ENCODE measurements around the gene NRCAM. TPM values are rescaled to one million over a fixed set of nuclear protein-coding genes. Genes with fewer than 3 reads are reported as not detected.

NRCAM gene
- total and polyA plus RNA-seq, 3 experiments from 2014 or later, result 0.27 to 1.1 (median 0.74) TPM

GRCh38 chr7:108108131-108108530 lies 348.1 kb downstream of the NRCAM start:
- Histone ChIP-seq H3K27me3 (ENCODE audit: insufficient read depth, low read length, poor library complexity, severe bottlenecking) (no peaks in the 10 kb centered on the region), H3K27ac (ENCODE audit: low read depth, low read length) (no peak overlapping the region), H3K4me1 (ENCODE audit: insufficient read depth, low read length) (peaks cover 5% of the 10 kb centered on the region), H3K36me3 (ENCODE audit: insufficient read depth, low read length) (no peaks in the 10 kb centered on the region), H3K4me3 (ENCODE audit: low read length) (no peak overlapping the region), H3K9me3 (ENCODE audit: low read length) (no peaks in the 10 kb centered on the region)
- Mint-ChIP-seq H3K9me3 (no peaks in the 10 kb centered on the region), H3K36me3 (no peaks in the 10 kb centered on the region), H3K27me3 (peaks cover 3 to 9% of the 10 kb centered on the region in 2 donors), H3K4me1 (no peaks in the 10 kb centered on the region), H3K4me3 (no peak overlapping the region), H3K27ac (no peak overlapping the region)
- ChIA-PET CTCF (no interaction called here), POLR2A (no interaction called here)
- DNase-seq, result no peak

GRCh38 chr7:108104324-108104723 lies 351.9 kb downstream of the NRCAM start:
- Histone ChIP-seq H3K27ac (ENCODE audit: low read depth, low read length) (peak overlapping the region; percentile 57), H3K4me1 (ENCODE audit: insufficient read depth, low read length) (peaks cover 5% of the 10 kb centered on the region), H3K9me3 (ENCODE audit: low read length) (no peaks in the 10 kb centered on the region), H3K4me3 (ENCODE audit: low read length) (no peak overlapping the region), H3K27me3 (ENCODE audit: insufficient read depth, low read length, poor library complexity, severe bottlenecking) (no peaks in the 10 kb centered on the region), H3K36me3 (ENCODE audit: insufficient read depth, low read length) (no peaks in the 10 kb centered on the region)
- no peak for DNase-seq
- Mint-ChIP-seq H3K4me3 (no peak overlapping the region), H3K4me1 (no peaks in the 10 kb centered on the region), H3K9me3 (no peaks in the 10 kb centered on the region), H3K36me3 (no peaks in the 10 kb centered on the region), H3K27me3 (peaks cover 3 to 6% of the 10 kb centered on the region in 2 donors), H3K27ac (no peak overlapping the region)
- CTCF ChIA-PET, result no interaction called here
- POLR2A ChIA-PET, result no interaction called here

- Mint-ChIP-seq H3K36me3 (no peaks in the 10 kb centered on the region), H3K4me3 (no peak overlapping the region), H3K27ac (no peak overlapping the region), H3K9me3 (no peaks in the 10 kb centered on the region), H3K4me1 (no peaks in the 10 kb centered on the region), H3K27me3 (peaks cover 3 to 8% of the 10 kb centered on the region in 2 donors)
- Histone ChIP-seq H3K4me1 (ENCODE audit: insufficient read depth, low read length) (peaks cover 5% of the 10 kb centered on the region), H3K27me3 (ENCODE audit: insufficient read depth, low read length, poor library complexity, severe bottlenecking) (no peaks in the 10 kb centered on the region), H3K27ac (ENCODE audit: low read depth, low read length) (peak overlapping the region; percentile 58), H3K4me3 (ENCODE audit: low read length) (no peak overlapping the region), H3K9me3 (ENCODE audit: low read length) (no peaks in the 10 kb centered on the region), H3K36me3 (ENCODE audit: insufficient read depth, low read length) (no peaks in the 10 kb centered on the region)
- POLR2A ChIA-PET, result no interaction called here
- no peak for DNase-seq
- CTCF ChIA-PET, result no interaction called here
Observed at GRCh38 chr7:108103558-108104298, 352.5 kb downstream of the NRCAM start.

- no peaks in the 10 kb centered on the region for H3K36me3 Mint-ChIP-seq
- H3K9me3 Mint-ChIP-seq, result no peaks in the 10 kb centered on the region
- CTCF ChIA-PET, result no interaction called here
- no peaks in the 10 kb centered on the region for H3K9me3 ChIP-seq (ENCODE audit: low read length)
- peak overlapping the region; percentile 58 for H3K27ac ChIP-seq (ENCODE audit: low read depth, low read length)
- H3K27ac Mint-ChIP-seq, result no peak overlapping the region
- H3K36me3 ChIP-seq (ENCODE audit: insufficient read depth, low read length), result no peaks in the 10 kb centered on the region
- POLR2A ChIA-PET, result no interaction called here
- H3K4me3 Mint-ChIP-seq, result no peak overlapping the region
- peaks cover 3 to 11% of the 10 kb centered on the region in 2 donors for H3K27me3 Mint-ChIP-seq
- DNase-seq, result no peak
- no peak overlapping the region for H3K4me3 ChIP-seq (ENCODE audit: low read length)
- H3K27me3 ChIP-seq (ENCODE audit: insufficient read depth, low read length, poor library complexity, severe bottlenecking), result no peaks in the 10 kb centered on the region
- no peaks in the 10 kb centered on the region for H3K4me1 Mint-ChIP-seq
- peaks cover 5% of the 10 kb centered on the region for H3K4me1 ChIP-seq (ENCODE audit: insufficient read depth, low read length)
Observed at GRCh38 chr7:108102671-108103312, 353.4 kb downstream of the NRCAM start.

GRCh38 chr7:108101759-108102158 lies 354.5 kb downstream of the NRCAM start:
- no peak overlapping the region for H3K27ac ChIP-seq (ENCODE audit: low read depth, low read length)
- H3K27me3 ChIP-seq (ENCODE audit: insufficient read depth, low read length, poor library complexity, severe bottlenecking), result no peaks in the 10 kb centered on the region
- CTCF ChIA-PET, result no interaction called here
- H3K4me1 ChIP-seq (ENCODE audit: insufficient read depth, low read length), result peaks cover 5% of the 10 kb centered on the region
- no peak overlapping the region for H3K4me3 ChIP-seq (ENCODE audit: low read length)
- POLR2A ChIA-PET, result no interaction called here
- no peaks in the 10 kb centered on the region for H3K9me3 ChIP-seq (ENCODE audit: low read length)
- H3K36me3 ChIP-seq (ENCODE audit: insufficient read depth, low read length), result no peaks in the 10 kb centered on the region
- no peaks in the 10 kb centered on the region for H3K36me3 Mint-ChIP-seq
- H3K27me3 Mint-ChIP-seq, result peaks cover 3 to 11% of the 10 kb centered on the region in 2 donors
- H3K4me3 Mint-ChIP-seq, result no peak overlapping the region
- H3K27ac Mint-ChIP-seq, result no peak overlapping the region
- no peaks in the 10 kb centered on the region for H3K9me3 Mint-ChIP-seq
- H3K4me1 Mint-ChIP-seq, result no peaks in the 10 kb centered on the region
- no peak for DNase-seq

GRCh38 chr7:108099713-108100112 lies 356.5 kb downstream of the NRCAM start:
- no peaks in the 10 kb centered on the region for H3K9me3 ChIP-seq (ENCODE audit: low read length)
- H3K4me1 ChIP-seq (ENCODE audit: insufficient read depth, low read length), result peaks cover 5% of the 10 kb centered on the region
- no peak for DNase-seq
- no peak overlapping the region for H3K27ac ChIP-seq (ENCODE audit: low read depth, low read length)
- H3K27me3 ChIP-seq (ENCODE audit: insufficient read depth, low read length, poor library complexity, severe bottlenecking), result no peaks in the 10 kb centered on the region
- H3K36me3 ChIP-seq (ENCODE audit: insufficient read depth, low read length), result no peaks in the 10 kb centered on the region
- Mint-ChIP-seq H3K27ac (no peak overlapping the region), H3K27me3 (peaks cover 4 to 11% of the 10 kb centered on the region in 2 donors), H3K9me3 (no peaks in the 10 kb centered on the region), H3K4me1 (no peaks in the 10 kb centered on the region), H3K36me3 (no peaks in the 10 kb centered on the region), H3K4me3 (no peak overlapping the region)
- no peak overlapping the region for H3K4me3 ChIP-seq (ENCODE audit: low read length)
- POLR2A ChIA-PET, result no interaction called here
- CTCF ChIA-PET, result no interaction called here

GRCh38 chr7:108097703-108098102 lies 358.5 kb downstream of the NRCAM start:
- no peaks in the 10 kb centered on the region for H3K4me1 Mint-ChIP-seq
- H3K36me3 Mint-ChIP-seq, result no peaks in the 10 kb centered on the region
- no peaks in the 10 kb centered on the region for H3K9me3 ChIP-seq (ENCODE audit: low read length)
- no peaks in the 10 kb centered on the region for H3K27me3 ChIP-seq (ENCODE audit: insufficient read depth, low read length, poor library complexity, severe bottlenecking)
- DNase-seq, result no peak
- no peak overlapping the region for H3K4me3 Mint-ChIP-seq
- CTCF ChIA-PET, result no interaction called here
- H3K4me3 ChIP-seq (ENCODE audit: low read length), result no peak overlapping the region
- POLR2A ChIA-PET, result no interaction called here
- H3K27ac ChIP-seq (ENCODE audit: low read depth, low read length), result no peak overlapping the region
- no peaks in the 10 kb centered on the region for H3K9me3 Mint-ChIP-seq
- no peak overlapping the region for H3K27ac Mint-ChIP-seq
- H3K4me1 ChIP-seq (ENCODE audit: insufficient read depth, low read length), result no peaks in the 10 kb centered on the region
- H3K27me3 Mint-ChIP-seq, result peaks cover 1 to 11% of the 10 kb centered on the region in 2 donors
- H3K36me3 ChIP-seq (ENCODE audit: insufficient read depth, low read length), result no peaks in the 10 kb centered on the region

Measured in CD8-positive, alpha-beta memory T cell (primary cell).